SK-N-MC (cell line): ENCODE data around the gene JOSD1.

Experiments used
- EZH2 ChIP-seq: fragments of 200-600 bp; sonication (generic); IDR thresholded peaks from one replicate; pipeline ENCODE4 v1.6.1; 2017; ENCODE audit warnings: antibody characterized with exemption
- POLR2AphosphoS5 ChIP-seq: IDR thresholded peaks from 2 replicates; pipeline ENCODE4 v1.6.1; 2012; ENCODE audit warnings: mild to moderate bottlenecking, low read depth, low read length, borderline replicate concordance

- TF ChIP-seq EZH2 = no peak
- no peak for TF ChIP-seq POLR2AphosphoS5
Measured at GRCh38 chr22:38744981-38745380, 44.2 kb upstream of the JOSD1 start.
